GM21423 (cell line): ENCODE measurements around the gene GSTM3.
"Not testable (repeated sequence)": the region's sequence is repeated elsewhere in the genome, so short reads cannot be mapped to it uniquely, and the experiment has no call there.

Experiments
- ATAC-seq: cut with Tn5 transposase; IDR thresholded peaks from one replicate; pipeline ENCODE4 v1.9.1; 2021; ENCODE audit warnings: mild to moderate bottlenecking, moderate library complexity; ENCODE audit not compliant: unreplicated experiment

The GSTM3 gene

GRCh38 chr1:109776206-109776835 is 35.5 kb upstream of the GSTM3 start:
- no peak for ATAC-seq

- no peak for ATAC-seq
Measured at GRCh38 chr1:109775398-109775797, 34.6 kb upstream of the GSTM3 start.

- no peak for ATAC-seq
Measured at GRCh38 chr1:109773900-109774485, 33.2 kb upstream of the GSTM3 start.

GRCh38 chr1:109773203-109773899 is 32.5 kb upstream of the GSTM3 start:
- peak; percentile 73 for ATAC-seq

DNA sequence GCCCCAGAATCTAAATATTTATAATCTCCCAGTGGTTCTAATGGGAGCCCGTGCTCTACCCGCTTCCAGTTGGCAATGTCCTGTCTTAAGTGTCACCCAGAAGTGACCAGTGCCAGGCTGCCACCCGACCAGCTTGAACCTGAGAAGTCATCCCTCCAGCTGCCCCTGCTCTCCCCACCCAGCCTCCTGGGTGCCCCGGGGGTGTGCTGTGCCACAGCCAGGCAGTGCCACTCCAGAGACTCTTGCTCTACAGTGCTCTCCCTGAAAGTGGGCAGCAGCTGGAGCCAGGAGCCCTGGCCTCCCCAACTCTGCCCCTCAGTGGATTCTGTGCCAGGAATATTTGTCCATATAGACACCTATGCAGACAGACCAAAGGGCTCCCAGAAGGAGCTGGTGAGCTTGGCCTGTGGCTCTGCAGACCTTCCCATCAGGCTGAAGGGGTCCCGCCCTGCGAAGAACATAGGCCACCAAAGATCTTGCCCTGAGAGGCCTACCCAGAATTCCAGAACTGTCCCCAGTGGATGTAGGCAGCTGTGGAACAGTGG is 31.9 kb upstream of the GSTM3 start:
- ATAC-seq = no peak

DNA sequence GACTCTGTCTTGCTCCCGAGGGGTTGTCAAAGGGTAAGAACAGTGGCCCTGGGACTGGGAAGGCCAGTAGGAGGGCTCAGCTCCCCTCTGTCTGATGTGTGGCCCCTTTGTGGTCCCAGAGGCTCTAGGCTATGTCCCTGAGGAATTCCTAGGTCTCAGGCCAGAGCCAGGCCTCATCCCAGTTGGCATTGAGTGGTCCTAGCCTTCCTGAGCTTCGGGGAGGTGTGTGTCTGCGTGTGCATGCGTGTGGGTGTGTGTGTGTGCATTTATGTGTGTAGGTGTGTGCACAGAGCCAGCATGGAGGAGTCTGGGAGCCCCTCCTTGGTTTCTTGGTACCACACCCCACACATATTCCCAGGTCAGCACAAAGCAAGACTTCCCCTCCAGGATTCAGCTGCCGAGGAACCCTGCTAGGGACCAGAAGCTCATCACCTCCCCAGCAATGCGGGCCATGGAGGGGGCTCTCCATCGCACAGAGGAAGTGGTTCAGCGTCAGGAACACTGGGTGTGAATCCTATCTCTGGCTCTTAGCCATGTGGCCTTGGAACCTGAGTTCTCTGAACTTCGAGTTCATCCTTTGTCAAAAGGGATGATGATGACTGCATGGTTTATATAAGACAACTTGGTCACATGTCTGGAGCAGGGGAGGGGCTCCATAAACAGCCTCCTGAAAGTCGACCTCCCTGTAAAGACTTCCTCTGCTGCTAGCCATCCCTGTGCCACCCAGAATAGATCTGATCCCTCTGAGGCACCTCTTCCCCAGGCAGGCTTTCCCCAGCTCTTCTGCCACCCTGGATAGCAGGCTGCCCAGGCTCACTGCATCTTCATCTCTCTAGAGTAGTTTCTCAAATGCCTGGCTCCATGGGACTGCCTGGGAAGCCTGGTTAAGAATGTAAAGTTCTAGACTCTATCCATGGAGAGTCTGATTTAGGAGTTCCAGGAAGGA is 31.1 kb upstream of the GSTM3 start:
- ATAC-seq = no peak

GRCh38 chr1:109770331-109771095 is 29.7 kb upstream of the GSTM3 start:
- no peak for ATAC-seq

DNA sequence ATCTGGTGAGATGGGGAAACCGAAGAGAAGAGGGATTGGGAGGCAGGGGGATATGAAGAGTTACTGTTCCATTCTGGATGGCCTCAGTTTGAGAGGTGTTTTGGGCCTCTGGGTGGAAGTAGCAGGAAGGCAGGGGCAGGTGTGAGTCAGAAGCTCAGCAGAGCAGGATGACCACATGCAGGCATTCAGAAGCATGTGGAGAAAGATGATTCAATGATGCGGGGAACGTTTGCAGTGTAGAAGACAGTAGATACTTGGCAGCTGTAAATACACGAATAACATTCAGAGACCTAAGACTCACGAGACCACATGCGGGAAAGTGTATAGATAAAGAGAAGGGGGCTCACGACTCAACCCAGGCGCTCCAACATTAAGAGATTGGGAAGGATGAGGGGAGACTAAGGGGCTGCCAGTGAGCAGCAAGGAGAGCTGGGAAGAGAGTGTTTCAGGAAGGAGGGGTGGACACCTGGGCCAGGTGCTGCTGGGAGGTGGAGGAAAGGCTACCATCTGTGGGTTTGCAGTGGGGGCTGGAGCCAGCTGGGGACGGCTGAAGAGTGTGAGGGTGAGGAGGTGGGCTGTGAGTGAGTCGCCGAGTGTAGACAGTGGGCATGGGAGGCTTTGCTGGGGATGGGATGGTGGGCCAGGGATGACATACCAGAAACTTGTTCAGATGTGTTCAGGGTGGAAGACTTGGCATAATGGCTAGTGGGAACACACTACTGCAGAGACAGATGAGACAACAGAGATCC is 28.7 kb upstream of the GSTM3 start:
- no peak for ATAC-seq

DNA sequence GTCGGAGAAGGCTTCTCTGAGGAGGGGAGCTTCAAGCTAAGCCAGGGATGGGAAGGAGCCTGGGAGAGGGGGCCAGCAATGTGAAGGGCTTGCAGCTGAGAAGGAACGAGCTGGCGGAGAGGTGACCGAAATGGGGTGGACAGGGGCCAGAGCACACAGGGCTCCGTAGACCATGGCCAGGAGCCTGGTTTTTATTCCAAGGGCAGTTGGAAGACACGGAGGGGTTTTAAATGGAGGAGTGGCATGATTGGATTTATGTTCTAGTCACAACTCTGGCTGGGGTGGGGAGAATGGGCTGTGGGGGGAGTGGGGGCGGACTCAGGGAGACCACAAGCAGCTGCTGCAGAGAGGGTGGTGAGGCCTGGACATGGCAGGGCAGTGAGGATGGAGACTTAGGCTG is 28.0 kb upstream of the GSTM3 start:
- ATAC-seq = no peak

- ATAC-seq = no peak
Measured at GRCh38 chr1:109768335-109768650, 27.5 kb upstream of the GSTM3 start.

DNA sequence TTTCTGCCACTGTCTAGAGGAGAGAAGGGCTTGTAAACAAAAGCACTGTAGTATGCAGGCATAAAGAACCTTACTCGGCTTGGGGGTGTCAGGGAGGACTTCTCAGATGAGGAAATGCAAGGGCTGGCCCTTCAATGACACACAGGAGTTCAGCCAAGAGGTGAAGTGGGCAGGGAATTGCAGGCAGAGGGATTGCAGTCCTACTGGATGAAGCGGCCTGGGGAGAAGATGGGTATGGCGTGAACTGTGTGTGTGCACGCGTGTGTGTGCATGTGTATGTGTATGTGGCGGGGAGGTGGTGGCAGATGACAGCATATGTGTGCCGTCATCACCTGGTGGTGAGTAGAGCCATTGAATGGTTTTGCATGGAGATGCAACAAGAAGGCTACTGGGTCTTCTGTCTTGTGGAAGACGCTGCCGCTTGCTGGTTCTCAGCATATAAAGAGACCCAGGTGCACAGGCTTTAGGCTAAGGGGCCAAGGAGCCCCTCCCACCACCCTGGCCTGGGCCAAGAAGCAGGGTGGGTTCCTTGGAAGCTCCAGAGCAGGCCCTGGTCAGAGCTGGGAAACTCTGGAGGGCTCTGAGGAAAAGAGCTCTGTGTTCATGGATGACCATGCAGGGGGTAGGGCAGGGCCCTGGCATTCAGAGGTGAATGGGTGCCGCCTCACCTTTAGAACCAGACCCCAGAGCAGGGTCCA is 26.9 kb upstream of the GSTM3 start:
- ATAC-seq = no peak

DNA sequence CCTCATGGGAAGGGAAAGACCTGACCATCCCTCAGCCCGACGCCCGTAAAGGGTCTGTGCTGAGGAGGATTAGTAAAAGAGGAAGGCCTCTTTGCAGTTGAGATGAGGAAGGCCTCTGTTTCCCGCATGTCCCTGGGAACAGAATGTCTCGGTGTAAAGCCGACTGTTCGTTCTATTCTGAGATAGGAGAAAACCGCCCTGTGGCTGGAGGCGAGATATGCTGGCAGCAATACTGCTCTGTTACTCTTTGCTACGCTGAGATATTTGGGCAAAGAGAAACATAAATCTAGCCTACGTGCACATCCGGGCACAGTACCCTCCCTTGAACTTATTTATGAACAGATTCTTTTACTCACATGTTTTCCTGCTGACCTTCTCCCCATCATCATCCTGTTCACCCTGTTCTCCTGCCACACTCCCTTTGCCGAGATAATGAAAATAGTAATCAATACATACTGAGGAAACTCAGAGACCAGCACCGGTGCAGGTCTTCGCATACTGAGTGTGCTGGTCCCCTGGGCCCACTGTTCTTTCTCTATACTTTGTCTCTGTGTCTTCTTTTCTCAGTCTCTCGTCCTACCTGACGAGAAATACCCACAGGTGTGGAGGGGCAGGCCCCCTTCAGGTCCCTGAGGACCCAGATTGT is 26.3 kb upstream of the GSTM3 start:
- not testable (repeated sequence) for ATAC-seq

- ATAC-seq = no peak
Measured at GRCh38 chr1:109765896-109766615, 25.2 kb upstream of the GSTM3 start.

DNA sequence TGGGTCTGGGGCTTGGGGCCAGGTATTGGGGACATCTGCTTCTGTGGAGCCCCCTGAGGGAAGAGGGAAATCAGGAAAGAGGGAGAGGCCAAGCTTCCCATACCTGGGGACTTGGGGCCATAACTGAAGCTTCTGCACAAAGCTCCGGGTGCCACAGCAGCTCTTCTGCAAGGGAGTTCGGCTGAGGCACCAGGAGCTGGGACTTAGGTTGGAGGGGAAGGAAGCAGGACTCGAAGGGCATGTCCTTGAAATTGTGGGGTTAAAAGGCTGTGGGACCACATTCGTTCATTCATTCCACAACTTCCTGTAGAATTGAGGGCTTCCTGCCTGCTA is 24.6 kb upstream of the GSTM3 start:
- ATAC-seq = no peak

DNA sequence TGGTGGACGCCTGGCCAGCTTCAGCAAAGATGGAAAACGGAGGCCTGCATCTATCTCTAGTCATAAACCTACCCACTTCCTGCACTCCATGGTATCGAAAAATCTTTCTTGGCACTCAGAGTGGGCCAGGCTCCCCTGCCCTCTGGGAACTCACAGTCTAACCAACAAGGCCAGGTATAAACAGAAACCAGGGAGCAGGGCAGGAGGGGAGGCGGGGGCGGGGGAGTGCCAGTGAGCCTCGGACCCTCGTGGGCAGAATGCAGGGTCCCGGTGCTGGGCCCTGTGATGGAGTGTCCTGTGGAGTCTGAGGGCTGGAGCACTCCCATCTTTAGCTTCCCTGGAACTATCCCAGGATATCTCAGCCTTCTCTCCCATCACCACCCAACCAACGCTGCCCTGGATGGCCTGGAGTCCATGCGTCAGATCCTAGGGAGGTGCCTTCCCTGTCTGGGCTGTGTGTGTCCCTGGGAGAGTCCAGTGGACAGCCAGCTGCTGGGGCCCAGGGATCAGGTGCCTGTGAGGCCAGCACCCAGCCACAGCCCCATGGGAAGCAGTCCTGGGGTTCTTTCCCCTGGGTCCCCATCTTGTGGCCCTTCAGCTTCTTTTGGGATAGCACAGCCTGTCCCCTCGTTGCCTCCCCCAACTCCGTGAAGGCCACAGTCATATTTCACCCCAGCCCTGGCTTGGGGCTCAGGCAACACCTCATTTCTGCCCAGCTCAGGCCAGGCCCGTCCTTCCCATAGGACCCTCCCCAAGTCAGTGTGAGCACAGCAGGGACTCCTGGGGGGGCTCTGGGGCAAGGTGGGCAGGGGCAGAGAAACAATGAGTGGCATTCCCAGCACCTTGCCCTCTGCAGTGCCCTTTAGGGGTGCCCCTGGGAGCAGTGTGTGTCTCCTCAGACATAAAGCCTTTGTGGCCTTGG is 24.0 kb upstream of the GSTM3 start:
- ATAC-seq = no peak

GRCh38 chr1:109763646-109764415 is 23.0 kb upstream of the GSTM3 start, which contains the start of gene EPS8L3:
Gene EPS8L3, minus strand, starts transcription at chr1:109763923. Its CDS starts 2,174 bp downstream, at chr1:109761749.
- no peak for ATAC-seq
